ENCODE results near the gene CREB3L1.
A peak's percentile ranks its signal among the peaks of the same experiment; 100 is the strongest.

CREB3L1 gene

GRCh38 chr11:46275964-46276641 lies 1.4 kb upstream of the CREB3L1 start:
- peak; percentile 76 for DNase-seq

GRCh38 chr11:46277313-46277621 lies 195 bp upstream of the CREB3L1 start:
- DNase-seq = peak; percentile 83

GRCh38 chr11:46278387-46279125 lies 1.1 kb downstream of the CREB3L1 start:
- peak; percentile 50 for DNase-seq

GRCh38 chr11:46279126-46280099 lies 2.0 kb downstream of the CREB3L1 start:
- no peak for DNase-seq

- no peak for DNase-seq
These were observed 3.2 kb downstream of the CREB3L1 start for GRCh38 chr11:46280706-46281105.

- DNase-seq = peak; percentile 45
These were observed 3.9 kb downstream of the CREB3L1 start for GRCh38 chr11:46281371-46281831.

- no peak for DNase-seq
These were observed 7.7 kb downstream of the CREB3L1 start for GRCh38 chr11:46285173-46285572.

GRCh38 chr11:46285594-46286033 lies 8.2 kb downstream of the CREB3L1 start:
- DNase-seq = no peak

GRCh38 chr11:46286789-46287188 lies 9.3 kb downstream of the CREB3L1 start:
- DNase-seq = no peak

GRCh38 chr11:46288451-46288850 lies 11.0 kb downstream of the CREB3L1 start:
- no peak for DNase-seq

- DNase-seq = no peak
These were observed 12.5 kb downstream of the CREB3L1 start for GRCh38 chr11:46290011-46290410.

GRCh38 chr11:46290598-46291309 lies 13.3 kb downstream of the CREB3L1 start:
- peak; percentile 90 for DNase-seq

- no peak for DNase-seq
These were observed 14.1 kb downstream of the CREB3L1 start for GRCh38 chr11:46291441-46292150.

GRCh38 chr11:46293066-46293465 lies 15.6 kb downstream of the CREB3L1 start:
- DNase-seq = no peak

GRCh38 chr11:46293641-46294103 lies 16.2 kb downstream of the CREB3L1 start:
- no peak for DNase-seq

- DNase-seq = peak; percentile 46
These were observed 17.2 kb downstream of the CREB3L1 start for GRCh38 chr11:46294365-46295309.

GRCh38 chr11:46295312-46296058 lies 18.0 kb downstream of the CREB3L1 start:
- peak; percentile 87 for DNase-seq

GRCh38 chr11:46296059-46296527 lies 18.6 kb downstream of the CREB3L1 start:
- no peak for DNase-seq

Data from NCI-H82 (cell line).